HG03469 (cell line): ENCODE results near the gene PRKCD.

Experiments
- ATAC-seq: cut with Tn5 transposase; IDR thresholded peaks from one replicate; pipeline ENCODE4 v1.9.1; 2021; ENCODE audit warnings: mild to moderate bottlenecking, moderate library complexity, moderate number of reproducible peaks; ENCODE audit not compliant: unreplicated experiment

PRKCD gene

DNA sequence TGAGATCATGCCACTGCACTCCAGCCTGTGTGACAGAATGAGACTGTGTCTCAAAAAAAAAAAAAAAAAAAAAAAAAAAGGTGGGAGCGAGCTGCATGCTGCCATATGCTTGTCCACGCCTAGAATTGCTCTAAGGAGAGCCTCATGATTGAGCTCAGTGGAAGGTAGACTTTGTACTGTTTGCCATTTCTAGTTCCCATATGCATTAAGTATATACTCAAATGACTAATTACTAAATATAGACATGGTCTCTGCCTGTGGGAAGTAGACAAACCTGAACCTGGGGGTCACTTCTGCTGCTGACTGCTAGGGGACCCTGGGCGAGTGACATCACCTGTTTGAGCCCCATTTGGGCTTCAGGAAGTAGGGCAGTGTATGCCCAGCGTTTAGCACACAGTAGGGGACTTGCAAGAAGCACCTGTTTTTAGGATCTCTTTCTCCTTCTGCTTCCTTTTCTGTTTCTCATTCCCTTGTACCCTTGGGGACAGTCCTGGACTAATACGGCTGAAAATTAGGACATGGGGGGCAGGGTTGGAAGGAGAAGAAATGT is 27.2 kb downstream of the PRKCD start:
- ATAC-seq = no peak

DNA sequence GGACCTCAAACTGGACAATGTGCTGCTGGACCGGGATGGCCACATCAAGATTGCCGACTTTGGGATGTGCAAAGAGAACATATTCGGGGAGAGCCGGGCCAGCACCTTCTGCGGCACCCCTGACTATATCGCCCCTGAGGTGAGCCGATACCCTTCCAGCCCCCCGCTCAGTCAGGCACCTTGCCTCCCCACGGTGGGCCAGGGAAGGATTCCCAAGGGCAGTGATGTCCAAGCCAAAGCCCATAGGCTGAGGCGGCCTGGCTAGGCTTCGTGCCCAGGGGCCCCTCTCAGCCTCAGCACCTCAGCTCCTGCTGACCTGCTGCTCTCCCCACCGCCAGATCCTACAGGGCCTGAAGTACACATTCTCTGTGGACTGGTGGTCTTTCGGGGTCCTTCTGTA is 27.7 kb downstream of the PRKCD start:
- ATAC-seq = no peak

DNA sequence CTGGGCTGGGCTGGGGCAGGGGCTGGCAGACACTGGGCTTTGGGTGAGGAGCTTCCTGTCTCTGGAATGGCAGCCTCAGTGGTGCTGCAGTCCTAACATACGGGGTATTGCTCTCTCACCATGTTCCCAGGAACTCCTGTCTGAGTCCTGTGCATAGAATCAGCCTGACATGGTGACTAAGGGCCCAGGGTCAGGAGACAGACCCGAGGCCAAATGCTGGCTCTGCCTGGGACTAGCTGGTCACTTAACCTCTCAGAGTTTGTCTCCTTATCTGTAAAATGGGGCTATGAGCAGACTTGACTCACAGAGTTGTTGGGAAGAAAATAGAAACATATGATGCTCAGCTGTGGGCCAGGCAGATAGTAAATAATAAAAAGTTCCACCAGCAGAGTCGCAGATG is 28.3 kb downstream of the PRKCD start:
- ATAC-seq = no peak

DNA sequence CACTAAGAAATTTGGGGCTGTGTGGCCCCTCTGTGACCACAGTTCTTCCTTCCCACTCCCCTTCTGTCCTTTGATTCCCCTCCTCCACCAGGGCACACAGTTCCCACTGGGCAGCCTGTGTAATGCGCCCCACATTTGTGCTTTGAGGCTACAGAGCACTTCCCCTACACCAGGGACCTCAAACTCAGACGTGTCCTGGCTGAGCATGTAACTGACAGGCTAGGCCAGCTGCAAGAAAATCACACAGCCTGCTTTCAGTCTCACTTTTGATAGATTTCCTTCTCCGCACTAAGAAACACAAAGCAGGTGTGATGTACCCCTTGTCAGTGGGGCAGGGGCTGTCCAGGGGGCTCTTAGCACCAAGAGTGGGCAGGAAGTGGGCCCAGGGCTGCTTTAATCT is 29.6 kb downstream of the PRKCD start:
- ATAC-seq = no peak

DNA sequence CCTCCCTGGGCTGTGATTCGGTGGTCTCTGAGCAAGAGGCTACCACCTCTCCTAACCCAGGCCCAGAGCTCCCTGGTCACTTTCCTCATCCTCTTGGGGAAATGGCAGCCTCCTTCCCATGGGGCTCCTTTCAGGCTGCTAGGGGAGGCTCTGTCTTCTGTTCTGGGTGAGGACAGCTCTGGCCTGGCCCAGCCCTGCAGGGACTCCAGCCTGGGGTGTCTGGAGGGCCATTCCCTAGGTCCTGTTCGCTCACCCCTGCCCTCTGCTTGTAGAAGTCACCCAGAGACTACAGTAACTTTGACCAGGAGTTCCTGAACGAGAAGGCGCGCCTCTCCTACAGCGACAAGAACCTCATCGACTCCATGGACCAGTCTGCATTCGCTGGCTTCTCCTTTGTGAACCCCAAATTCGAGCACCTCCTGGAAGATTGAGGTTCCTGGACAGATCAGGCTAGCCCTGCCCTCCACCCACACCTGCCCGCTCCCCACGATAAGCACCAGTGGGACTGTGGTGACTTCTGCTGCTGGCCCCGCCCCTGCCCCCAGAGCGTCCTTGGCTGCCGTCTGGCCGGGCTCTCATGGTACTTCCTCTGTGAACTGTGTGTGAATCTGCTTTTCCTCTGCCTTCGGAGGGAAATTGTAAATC is 30.9 kb downstream of the PRKCD start:
- ATAC-seq = no peak

DNA sequence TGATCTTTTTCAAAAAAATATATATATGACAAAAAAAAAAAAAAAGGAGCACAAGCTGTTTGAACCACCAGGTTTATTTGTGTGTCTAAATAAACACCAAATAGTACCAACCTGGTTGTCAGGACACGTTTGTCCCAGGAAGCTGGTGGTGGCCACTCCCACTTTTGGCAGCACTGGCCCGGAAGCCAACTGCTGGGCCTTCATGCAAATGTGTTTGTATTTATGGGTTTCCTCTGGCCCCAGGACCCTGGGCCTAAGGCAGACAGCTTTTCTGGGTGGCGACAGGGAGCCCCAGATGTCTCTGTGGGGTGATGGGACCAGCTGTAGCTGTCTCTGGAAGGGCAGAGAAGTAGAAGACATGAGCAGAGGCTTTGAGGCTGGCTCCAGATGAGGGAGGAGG is 31.6 kb downstream of the PRKCD start:
- no peak for ATAC-seq

DNA sequence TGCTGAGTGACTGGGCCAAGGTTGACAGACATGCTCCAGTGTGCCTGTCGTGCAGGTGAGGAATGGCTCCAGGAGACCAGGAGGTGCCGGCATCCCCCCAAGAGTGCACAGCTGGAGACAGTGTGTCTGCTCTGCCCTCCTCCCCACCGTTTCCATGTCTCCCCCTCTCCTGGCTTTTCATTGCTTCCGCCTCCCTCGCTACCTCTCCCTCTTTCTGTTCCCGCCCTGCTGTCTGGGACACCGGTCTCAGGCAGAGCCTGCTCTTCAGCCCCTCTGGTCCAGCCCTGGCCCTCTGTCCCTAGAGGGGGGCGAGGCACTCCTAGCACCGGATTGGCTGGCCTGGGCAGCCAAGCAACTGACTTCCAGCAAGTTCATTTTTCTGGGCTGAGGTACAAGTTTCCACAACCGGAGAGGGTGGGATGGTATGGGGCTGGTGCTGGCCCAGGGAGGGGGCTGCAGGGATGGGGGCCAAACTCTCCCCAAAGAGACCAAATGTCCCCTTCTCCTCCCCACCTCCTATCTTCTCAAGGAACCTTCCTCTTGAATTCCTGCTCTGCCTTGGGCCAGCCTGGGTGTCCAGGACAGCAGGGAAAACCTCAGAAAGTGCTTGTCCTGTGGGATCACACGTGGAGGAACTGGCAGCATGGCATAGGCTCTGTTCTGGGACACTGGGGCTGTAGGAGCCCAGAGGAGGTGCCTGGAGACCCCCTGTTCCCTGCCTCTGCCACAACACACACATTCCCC is 32.6 kb downstream of the PRKCD start:
- ATAC-seq = no peak

DNA sequence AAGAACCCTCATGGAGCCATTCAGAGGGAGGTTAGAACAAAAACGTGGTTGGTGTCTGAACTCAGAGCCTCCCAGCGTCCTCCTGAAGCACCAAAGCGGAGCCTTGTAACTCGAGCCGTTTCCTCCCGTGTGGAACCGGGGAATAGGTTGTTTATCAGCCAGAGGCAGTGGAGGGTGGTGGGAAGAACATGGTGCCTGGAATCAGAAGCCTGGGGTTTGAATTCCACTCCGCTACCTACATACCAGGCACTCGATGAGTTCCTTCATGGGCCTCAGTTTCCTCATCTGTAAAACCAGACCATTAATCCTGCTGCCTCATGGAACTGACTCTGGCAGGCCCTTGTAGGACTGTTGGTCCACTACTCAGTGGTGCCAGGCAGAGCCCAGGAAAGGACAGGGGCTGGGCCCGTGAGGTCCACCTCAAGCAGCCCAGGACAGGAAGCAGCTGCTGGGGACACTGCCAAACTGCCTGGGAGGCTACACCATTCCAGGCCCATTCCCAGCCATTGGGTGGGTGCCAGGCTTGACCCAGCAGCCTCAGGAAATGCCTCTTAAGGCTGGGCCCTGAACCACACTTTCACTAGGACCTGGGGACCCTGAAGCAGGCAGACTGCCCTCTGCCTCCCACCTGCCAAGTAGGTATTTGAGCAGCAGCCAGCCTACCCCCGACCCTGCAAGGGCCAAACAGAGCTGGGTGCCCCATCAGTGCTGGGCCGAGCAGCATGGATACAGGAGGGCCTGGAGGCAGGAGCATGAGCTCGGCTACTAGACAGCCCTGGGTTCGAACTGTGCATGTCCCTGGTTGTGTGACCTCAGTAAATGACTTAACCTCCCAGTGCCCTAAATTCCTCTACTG is 33.4 kb downstream of the PRKCD start:
- ATAC-seq = no peak

DNA sequence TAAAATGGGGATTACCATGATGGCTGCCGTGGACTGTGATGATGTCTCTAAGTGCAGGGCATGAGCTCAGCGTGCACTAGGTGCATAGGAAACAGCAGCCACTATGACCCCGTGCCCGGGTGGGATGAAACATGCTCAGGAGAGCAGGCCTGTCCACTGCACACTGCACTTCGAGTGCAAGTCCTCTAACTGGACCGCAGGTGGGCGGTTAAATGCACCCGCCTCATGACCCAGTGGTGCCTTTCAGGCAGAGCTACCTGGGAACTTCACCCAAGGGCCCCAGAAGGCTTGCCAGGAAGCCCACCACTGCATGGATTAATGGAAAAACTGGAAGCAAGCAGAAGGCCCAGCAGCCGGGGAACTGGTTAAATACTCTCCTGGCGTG is 34.0 kb downstream of the PRKCD start:
- no peak for ATAC-seq

DNA sequence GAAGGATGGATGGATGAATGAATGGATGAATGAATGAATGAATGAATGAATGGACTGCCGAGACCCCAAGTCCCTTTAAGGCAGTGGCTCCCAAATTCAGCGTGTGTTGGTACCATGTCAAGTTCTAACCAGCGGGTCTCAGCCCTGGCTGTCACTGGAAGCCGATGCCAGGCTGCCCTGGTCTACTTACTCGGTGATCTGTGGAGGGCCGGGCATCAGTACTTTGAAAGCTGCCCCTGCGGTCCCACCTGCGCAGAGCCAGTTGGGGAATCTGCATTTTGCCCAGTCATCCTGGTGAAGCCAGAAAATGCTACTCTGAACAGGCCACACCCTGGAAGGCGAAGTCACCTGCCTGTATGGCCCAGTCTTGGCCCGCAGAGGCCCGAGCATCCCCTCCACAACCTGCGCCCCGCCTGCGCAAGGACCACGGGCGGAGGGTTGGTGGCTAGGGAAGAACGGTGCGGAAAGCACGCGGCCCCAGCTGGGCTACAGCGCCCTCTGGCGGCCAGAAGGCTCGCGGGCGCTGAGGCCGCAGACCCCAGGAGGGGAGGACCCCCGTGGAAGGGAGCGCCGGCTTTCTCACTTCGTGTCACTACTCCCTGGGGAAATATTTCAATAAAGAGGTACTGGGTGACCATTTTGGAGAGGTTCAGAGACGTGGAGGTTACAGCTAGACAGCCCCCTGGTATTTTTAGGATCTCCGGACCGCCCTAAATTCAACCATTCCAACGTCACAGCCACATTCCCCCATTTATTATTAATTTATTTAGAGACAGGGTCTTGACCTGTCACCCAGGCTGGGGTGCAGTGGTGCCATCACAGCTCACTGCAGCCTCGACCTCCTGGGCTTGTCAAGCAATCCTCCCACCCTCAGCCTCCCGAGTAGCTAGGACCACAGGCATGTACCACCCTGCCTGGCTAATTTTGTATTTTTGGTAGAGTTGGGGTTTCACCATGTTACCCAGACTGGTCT is 34.9 kb downstream of the PRKCD start:
- ATAC-seq = no peak

DNA sequence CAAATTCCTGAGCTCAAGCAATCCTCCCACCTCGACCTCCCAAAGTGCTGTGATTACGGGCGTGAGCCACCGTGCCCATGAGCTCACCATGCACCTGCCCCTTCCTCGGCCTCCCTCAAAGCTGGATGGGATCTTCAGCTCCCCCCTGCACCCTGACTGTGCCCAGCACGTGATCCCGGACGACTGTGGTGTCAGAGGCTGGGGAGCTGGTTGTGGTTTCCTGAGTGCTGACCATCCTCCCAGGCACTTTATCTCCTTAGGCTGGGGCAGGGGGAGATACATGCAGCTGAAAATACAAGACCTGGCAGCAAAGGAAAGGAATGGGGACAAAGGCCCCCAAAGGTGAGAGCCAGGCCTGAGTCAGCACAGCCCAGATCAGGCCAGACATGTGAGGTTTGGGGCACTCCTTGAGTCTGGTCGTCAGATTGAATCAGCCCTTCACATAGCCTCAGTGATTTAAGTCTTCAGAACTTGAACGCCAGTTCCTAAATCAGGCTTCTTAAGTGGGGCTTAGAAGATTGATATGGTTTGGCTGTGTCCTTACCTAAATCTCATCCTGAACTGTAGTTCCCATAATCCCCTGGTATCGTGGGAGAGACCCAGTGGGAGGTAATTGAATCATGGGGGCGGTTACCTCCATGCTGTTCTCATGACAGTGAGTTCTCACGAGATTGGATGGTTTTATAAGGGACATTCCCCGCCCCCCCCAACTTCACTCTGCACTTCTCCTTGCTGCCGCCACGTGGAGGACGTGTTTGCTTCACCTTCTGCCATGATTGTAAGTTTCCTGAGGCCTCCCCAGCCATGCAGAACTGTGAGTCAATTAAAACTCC is 35.8 kb downstream of the PRKCD start:
- ATAC-seq = no peak

DNA sequence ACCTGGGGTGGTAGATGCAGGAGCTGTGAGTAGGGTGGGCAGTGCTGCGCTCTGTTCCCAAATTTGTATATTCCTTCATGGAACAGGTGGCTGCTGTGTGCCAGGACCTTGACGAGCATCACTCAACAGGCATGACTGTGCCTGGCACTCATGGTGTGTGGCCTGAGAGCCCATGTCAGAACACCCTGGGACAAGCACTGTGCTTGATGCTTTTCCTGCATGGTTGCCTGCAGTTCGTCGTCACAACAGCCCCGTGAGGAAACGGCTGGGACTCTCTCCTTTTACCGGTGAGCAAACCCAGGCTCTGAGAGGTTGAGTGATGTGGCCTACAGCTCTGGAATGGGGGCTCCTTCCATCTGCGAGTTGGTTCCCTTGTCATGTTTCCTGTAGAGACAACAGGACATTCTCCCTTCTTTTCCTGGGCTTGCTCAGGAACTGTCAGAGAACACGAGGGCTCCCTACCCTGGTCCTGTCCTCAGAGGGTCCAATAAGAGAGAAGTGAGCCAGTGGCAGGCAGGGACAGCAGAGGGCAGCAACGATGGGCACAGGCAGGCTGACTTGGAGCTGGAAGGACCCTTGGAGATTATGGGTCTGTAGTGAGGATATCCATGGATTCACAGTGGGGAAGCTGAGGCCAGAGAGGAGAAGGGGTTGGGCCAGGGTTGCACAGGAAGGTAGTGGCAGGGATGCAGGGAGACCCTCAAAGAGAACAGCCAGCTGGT is 37.4 kb downstream of the PRKCD start:
- ATAC-seq = no peak

DNA sequence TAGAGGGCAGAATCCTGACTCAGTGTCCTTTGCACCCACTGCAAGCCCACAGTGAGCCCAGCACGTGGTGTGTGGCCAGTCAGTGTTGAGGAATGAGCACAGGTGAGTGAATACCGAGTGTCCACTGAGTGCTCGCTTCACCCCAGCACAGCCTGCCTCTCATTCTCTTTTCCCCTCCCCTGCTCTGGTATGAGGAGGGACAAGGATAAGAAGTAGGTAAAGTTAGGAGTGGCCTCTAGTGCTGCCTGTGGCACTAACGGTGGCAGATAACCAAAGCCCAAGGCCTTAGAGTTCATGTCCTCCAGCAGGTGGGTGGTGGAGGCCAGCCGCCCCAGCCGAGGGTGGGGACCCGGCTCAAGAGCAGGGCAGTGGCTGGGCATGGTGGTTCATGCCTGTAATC is 38.0 kb downstream of the PRKCD start:
- ATAC-seq = no peak

DNA sequence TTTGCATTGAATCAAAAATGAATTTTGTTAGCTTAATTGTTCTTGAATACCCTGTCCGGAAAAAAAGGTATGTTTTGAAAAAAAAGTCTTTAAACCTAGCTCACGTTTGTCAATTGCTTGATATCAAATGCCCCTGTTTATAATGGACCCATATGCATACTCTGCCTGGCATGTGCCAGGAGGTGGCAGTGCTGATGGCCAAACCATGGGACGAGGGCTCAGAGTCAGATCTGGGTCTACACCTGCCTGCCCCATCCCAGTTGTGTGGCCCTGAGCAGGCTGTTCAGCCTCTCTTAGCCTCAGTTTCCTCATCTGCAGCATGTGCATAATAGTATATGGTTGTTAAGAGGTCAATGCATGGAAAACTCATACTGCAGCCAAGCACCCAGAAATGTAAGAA is 38.8 kb downstream of the PRKCD start:
- no peak for ATAC-seq

DNA sequence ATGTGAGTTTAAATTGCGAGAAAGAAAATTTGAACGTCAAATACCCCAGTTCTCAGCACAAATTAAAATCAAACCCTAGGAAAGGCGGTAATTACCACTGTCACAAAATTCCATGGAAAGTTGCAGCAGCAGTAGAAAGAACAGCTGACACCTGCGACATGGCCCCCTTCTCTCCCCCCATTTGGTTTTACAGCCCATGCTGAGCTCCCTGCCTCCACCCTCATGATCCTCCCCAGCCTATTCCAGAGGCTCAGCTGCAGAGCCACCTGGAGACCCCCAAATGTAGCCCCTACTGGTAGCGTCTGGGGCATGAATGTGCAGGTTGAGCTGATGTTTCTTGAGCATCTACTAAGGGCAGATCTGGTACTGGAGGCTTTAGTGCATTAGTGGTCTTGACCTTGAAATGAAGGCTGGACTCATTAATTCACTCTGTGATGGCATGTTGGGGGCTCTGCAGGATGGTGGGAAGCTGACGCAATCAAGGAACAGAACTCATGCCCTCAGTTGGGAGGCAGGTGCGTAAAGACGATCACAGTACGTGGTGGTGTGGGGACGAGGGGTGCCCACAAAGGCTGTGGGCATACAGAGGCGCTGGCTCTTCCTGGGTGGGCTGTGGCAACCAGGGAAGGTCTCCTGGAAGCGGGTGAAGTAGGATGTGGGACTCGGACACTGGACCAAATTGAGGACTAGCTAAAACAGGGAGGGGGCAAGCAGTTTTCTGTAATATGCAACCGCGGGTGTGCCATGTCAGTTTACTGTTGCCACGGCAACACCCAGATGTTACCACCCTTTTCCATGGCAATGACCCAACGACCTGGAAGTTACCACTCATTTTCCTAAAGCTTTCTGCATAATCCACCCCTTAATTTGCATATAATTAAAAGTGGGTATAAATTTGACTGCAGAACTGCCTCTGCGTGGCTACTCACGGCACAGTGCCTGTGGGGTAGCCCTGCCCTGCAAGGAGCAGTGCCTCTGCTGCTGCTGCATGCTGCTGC is 39.8 kb downstream of the PRKCD start:
- ATAC-seq = no peak

DNA sequence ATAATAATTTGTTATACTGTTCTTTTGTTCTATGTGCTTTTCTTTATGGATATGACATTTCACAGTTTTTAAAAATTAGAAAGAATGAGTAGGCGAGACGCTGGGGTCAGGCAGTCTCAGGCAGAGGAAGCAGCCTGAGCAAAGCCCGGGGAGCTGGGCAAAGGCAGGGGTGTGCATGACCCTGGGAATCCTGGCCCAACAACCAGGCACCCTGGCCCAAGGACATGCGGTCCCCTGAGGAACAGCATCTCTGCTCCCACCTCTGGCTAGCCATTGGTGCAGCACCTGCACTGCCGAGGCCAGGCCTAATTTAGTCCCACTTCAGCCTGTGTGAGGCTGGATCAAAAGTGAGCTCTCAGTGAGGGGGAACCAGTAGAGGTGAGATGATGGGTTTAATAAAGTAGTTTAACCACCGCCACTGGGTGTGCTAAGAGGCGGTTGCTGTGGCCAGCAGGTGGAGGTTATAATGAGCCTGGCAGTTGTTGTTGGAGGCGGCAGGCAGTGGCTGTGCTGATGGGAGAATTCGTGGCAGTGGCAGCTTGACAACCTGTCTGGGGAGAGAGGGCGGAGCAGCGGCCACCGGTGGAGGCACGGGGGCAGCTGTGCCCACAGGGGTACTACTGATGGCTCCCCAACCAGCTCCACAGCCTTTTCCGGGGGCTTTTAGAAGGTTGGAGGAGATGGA is 41.5 kb downstream of the PRKCD start:
- ATAC-seq = no peak
